ENCODE results near the gene TMEM174. TPM values are rescaled to one million over a fixed set of nuclear protein-coding genes. Genes with fewer than 3 reads are reported as not detected.
A peak's percentile ranks its signal among the peaks of the same experiment; 100 is the strongest.

The TMEM174 gene
- total RNA-seq, 2 donors from 2014 or later = not detected

DNA sequence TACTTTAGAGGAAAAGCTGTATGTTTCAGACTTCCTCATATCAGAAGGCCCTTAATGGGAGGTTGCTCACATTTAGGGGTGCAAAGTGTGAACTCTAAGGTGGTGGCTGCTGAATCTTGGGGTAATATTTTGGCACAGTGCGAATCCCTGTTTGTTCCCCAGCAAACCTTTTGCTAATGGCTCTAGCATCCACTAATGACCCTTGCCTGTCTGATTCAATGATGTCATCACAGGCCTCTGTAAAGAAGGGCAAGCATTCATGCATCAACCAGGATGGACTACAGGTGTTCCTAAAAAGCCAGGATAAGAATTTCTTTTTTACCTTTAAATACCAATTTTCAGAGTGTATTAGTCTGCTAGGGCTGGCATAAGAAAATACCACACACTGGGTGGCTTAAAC is 32.2 kb upstream of the TMEM174 start:
- Mint-ChIP-seq H3K9me3 (no peaks in the 10 kb centered on the region), H3K4me1 (ENCODE audit: low read depth in 2 of 2) (no peaks in the 10 kb centered on the region), H3K27ac (no peak overlapping the region), H3K4me3 (no peak overlapping the region), H3K36me3 (no peaks in the 10 kb centered on the region), H3K27me3 (peaks cover 30 to 48% of the 10 kb centered on the region in 2 donors)
- DNase-seq (ENCODE audit: low spot score) = no peak
- no peak for ATAC-seq

- Mint-ChIP-seq H3K4me3 (no peak overlapping the region), H3K9me3 (no peaks in the 10 kb centered on the region), H3K4me1 (ENCODE audit: low read depth in 2 of 2) (no peaks in the 10 kb centered on the region)
Observed at GRCh38 chr5:73142035-73142434, 31.0 kb upstream of the TMEM174 start.

DNA sequence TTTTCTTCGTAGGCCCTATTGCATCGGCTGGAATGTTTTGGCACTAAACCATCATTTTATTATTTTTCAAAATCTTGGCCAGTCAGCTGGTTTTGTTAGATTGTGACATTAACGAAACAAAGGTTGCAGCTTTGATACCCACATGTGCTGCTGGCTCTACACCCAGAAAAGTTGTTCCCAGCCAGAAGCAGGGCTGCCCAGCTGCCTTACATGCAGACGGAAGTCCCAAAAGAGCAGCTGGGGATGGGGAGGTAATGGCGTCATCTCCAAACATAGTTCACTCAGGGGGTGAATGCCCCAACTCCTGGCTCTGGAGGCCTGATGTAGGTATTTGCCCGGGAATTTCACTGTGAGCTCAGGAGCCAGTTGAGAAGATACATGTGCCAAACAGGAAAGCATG is 29.3 kb upstream of the TMEM174 start:
- H3K27ac Mint-ChIP-seq = no peak overlapping the region
- peaks cover 33 to 46% of the 10 kb centered on the region in 2 donors for H3K27me3 Mint-ChIP-seq
- H3K36me3 Mint-ChIP-seq = no peaks in the 10 kb centered on the region
- ATAC-seq = no peak
- DNase-seq (ENCODE audit: low spot score) = no peak
- no peaks in the 10 kb centered on the region for H3K4me1 Mint-ChIP-seq (ENCODE audit: low read depth in 2 of 2)
- no peaks in the 10 kb centered on the region for H3K9me3 Mint-ChIP-seq
- H3K4me3 Mint-ChIP-seq = no peak overlapping the region

More at GRCh38 chr5:73142035-73142434, 31.0 kb upstream of the TMEM174 start:
- peaks cover 36 to 55% of the 10 kb centered on the region in 2 donors for H3K27me3 Mint-ChIP-seq
- ATAC-seq = no peak
- DNase-seq (ENCODE audit: low spot score) = no peak
- no peak overlapping the region for H3K27ac Mint-ChIP-seq
- no peaks in the 10 kb centered on the region for H3K36me3 Mint-ChIP-seq

DNA sequence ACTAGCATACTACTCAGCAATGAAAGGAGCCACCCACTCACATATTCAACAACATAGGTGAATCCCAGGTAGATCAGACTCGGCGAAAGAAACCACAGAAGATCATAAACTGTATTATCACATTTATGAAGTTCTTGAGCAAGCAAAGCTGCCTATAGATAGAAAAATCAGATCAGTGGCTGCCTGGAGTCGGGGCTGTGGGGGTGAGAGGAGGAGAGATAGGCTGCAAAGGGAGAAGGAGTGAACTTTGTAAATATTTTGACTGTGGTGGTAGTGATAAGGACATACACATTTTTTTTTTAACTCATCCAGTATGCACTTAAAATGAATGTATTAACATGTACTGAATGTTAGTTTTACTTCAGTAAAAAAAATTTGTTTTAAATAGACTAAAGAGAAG is 23.5 kb upstream of the TMEM174 start:
- DNase-seq (ENCODE audit: low spot score) (no peak), ATAC-seq (no peak)
- Mint-ChIP-seq H3K27ac (no peak overlapping the region), H3K27me3 (peaks cover 27 to 32% of the 10 kb centered on the region in 2 donors), H3K9me3 (no peaks in the 10 kb centered on the region), H3K4me1 (ENCODE audit: low read depth in 2 of 2) (peaks cover 0 to 5% of the 10 kb centered on the region in 2 donors), H3K4me3 (no peak overlapping the region), H3K36me3 (no peaks in the 10 kb centered on the region)

- ATAC-seq = no peak
- DNase-seq (ENCODE audit: low spot score) = no peak
- peaks cover 0 to 5% of the 10 kb centered on the region in 2 donors for H3K4me1 Mint-ChIP-seq (ENCODE audit: low read depth in 2 of 2)
- H3K9me3 Mint-ChIP-seq = no peaks in the 10 kb centered on the region
- H3K27ac Mint-ChIP-seq = no peak overlapping the region
- H3K27me3 Mint-ChIP-seq = peaks cover 25 to 27% of the 10 kb centered on the region in 2 donors
- H3K36me3 Mint-ChIP-seq = no peaks in the 10 kb centered on the region
- no peak overlapping the region for H3K4me3 Mint-ChIP-seq
Observed at GRCh38 chr5:73150876-73151275, 22.1 kb upstream of the TMEM174 start.

DNA sequence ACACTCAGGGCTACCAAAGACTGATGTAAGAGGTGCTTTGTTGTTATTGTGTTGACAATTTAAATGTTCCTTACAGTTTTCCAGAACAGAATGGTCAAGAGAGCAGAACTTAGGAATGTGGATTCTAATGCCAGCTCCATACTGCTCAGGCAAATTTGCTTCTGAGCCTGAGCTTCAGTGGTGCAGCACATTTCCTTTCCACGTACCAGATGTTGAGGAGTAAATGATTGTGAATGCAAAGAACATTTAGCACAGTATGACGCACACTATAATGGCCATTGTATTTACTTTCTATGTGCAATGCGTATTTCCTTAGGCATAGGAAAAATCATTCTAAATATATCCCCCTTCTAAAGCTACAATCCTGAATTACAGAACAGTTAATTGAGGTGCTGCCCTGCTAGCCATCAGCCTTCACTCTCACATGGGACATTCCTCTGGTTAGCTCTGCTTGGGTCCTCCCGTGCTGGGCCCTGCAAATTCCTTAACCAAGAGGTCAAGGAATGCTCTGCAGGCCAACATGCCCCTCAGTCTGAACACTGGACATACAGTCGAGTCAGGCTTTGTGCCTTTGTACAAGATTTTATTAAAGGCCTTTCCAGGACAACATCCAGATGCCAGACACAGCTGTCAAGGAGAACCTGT is 21.1 kb upstream of the TMEM174 start:
- DNase-seq (ENCODE audit: low spot score) = no peak
- ATAC-seq = no peak
- H3K27me3 Mint-ChIP-seq = peaks cover 24 to 29% of the 10 kb centered on the region in 2 donors
- no peak overlapping the region for H3K27ac Mint-ChIP-seq
- H3K4me1 Mint-ChIP-seq (ENCODE audit: low read depth in 2 of 2) = peaks cover 0 to 5% of the 10 kb centered on the region in 2 donors
- no peak overlapping the region for H3K4me3 Mint-ChIP-seq
- H3K36me3 Mint-ChIP-seq = no peaks in the 10 kb centered on the region
- H3K9me3 Mint-ChIP-seq = no peaks in the 10 kb centered on the region

- no peak overlapping the region for H3K27ac Mint-ChIP-seq
- peaks cover 31 to 32% of the 10 kb centered on the region in 2 donors for H3K27me3 Mint-ChIP-seq
- peaks cover 0 to 5% of the 10 kb centered on the region in 2 donors for H3K4me1 Mint-ChIP-seq (ENCODE audit: low read depth in 2 of 2)
- no peaks in the 10 kb centered on the region for H3K36me3 Mint-ChIP-seq
- H3K9me3 Mint-ChIP-seq = no peaks in the 10 kb centered on the region
- H3K4me3 Mint-ChIP-seq = no peak overlapping the region
- ATAC-seq (peak in 1 of 2 donors; percentile 56), DNase-seq (ENCODE audit: low spot score) (no peak)
Observed at GRCh38 chr5:73152411-73153388, 20.3 kb upstream of the TMEM174 start.

DNA sequence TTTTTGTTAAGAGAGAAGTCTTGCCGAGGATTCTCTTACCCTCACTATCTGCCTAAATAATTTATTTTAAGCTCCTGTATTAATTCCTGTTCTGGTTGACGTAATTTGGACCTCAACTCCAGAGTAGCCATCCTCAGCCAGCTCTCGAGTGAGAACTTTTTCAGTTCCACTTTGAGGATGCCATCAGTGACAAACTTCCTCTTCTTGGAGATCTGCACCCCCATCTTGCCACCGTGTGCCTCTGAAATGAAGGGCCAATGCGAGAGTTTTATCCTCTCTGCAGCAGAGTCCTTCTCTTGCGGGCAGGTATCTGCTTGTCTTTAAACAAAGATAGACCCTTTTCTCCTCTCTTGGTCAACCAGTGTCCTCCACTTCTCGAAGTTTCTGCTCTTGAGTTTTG is 19.5 kb upstream of the TMEM174 start:
- no peak for DNase-seq (ENCODE audit: low spot score)
- H3K4me1 Mint-ChIP-seq (ENCODE audit: low read depth in 2 of 2) = peaks cover 0 to 6% of the 10 kb centered on the region in 2 donors
- H3K4me3 Mint-ChIP-seq = no peak overlapping the region
- peaks cover 36 to 40% of the 10 kb centered on the region in 2 donors for H3K27me3 Mint-ChIP-seq
- no peak overlapping the region for H3K27ac Mint-ChIP-seq
- ATAC-seq = no peak
- H3K36me3 Mint-ChIP-seq = no peaks in the 10 kb centered on the region
- no peaks in the 10 kb centered on the region for H3K9me3 Mint-ChIP-seq

DNA sequence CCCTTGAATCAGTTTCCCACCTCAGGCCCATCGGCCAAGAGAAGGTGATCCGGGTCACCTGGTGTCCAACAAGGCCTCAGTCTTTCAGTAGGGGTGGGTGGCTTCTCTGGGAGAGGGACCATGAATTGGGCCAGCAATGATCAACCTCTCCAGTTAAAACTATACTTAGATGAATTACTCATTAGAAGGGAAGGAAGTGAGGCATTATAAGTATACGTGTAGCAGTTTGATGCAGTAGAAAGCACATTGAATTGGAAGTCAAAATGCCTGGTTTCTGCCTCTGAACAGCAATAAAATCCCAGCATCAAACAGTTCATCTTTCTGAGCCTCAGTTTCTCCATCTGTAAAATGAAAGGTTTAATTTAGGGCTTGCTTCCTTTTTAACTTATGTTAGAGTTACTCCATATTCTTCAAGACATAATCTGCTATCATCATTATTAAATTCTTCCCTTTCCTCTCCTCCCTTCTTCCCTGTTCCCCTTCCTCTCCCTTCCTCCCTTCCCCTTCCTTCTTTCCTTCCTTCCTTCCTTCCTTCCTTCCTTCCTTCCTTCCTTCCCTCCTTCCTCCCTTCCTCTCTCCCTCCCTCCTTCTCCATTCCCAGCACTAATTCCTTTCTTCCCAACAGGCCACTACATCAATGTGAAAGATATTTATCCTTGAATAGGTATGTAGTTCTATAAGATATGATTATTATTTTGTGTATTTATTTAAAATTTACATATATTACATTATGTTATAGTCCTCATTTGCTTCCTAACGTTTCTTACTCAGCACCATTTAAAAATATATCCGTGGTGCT is 18.6 kb upstream of the TMEM174 start:
- no peak overlapping the region for H3K4me3 Mint-ChIP-seq
- H3K36me3 Mint-ChIP-seq = no peaks in the 10 kb centered on the region
- peaks cover 37 to 38% of the 10 kb centered on the region in 2 donors for H3K27me3 Mint-ChIP-seq
- H3K4me1 Mint-ChIP-seq (ENCODE audit: low read depth in 2 of 2) = peaks cover 2 to 10% of the 10 kb centered on the region in 2 donors
- no peaks in the 10 kb centered on the region for H3K9me3 Mint-ChIP-seq
- H3K27ac Mint-ChIP-seq = no peak overlapping the region
- DNase-seq (ENCODE audit: low spot score) (no peak), ATAC-seq (no peak)

GRCh38 chr5:73155271-73156222 is 17.4 kb upstream of the TMEM174 start:
- Mint-ChIP-seq H3K36me3 (no peaks in the 10 kb centered on the region), H3K4me3 (no peak overlapping the region), H3K4me1 (ENCODE audit: low read depth in 2 of 2) (peaks cover 14 to 21% of the 10 kb centered on the region in 2 donors), H3K27me3 (peaks cover 33 to 38% of the 10 kb centered on the region in 2 donors), H3K27ac (no peak overlapping the region), H3K9me3 (no peaks in the 10 kb centered on the region)
- ATAC-seq (no peak), DNase-seq (ENCODE audit: low spot score) (no peak)

DNA sequence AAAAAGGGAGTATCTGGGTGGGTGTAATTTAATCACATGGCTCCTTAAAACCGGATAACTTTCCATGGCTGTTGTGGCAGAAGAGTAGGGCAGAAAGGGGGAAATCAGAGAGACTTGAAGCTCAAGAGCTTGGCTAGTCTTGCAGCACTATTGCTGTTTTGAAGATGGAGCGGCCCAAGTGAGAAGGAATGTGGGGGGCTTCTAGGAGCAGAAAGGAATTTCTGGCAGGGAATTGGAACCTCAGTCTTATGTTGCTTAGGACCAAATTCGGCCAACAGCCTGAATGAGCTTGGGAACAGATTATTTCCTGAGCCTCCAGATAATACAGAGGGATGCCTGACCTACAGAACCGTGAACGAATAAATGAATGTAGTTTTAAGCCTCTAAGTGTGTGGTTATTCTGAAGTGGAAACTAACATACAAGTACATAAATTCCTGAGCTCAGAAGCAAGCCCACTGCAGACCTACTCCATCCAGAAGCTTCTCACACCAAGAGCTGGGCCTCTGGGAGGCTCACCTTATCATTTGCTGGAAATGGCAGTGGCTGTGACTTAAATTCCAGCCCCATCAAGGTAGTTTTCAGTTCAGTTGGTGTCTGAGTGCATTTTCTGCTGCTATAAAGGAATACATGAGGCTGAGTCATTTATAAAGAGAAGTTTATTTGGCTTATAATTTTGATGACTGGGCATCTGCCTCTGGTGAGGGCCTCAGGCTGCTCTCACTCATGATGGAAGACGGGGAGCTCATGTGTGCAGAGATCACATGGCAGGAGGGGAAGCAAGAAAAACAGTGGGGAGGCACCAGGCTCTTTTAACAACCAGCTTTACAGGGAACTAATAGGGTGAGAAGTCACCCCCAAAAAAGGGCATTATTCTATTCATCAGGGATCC is 15.3 kb upstream of the TMEM174 start:
- Mint-ChIP-seq H3K27ac (no peak overlapping the region), H3K4me1 (ENCODE audit: low read depth in 2 of 2) (peaks cover 21 to 22% of the 10 kb centered on the region in 2 donors), H3K4me3 (no peak overlapping the region), H3K36me3 (no peaks in the 10 kb centered on the region), H3K9me3 (no peaks in the 10 kb centered on the region), H3K27me3 (peaks cover 33 to 42% of the 10 kb centered on the region in 2 donors)
- DNase-seq (ENCODE audit: low spot score) (no peak), ATAC-seq (no peak)

- no peak overlapping the region for H3K27ac Mint-ChIP-seq
- no peak overlapping the region for H3K4me3 Mint-ChIP-seq
- ATAC-seq (no peak), DNase-seq (ENCODE audit: low spot score) (no peak)
- peaks cover 20 to 21% of the 10 kb centered on the region in 2 donors for H3K4me1 Mint-ChIP-seq (ENCODE audit: low read depth in 2 of 2)
- peaks cover 31 to 42% of the 10 kb centered on the region in 2 donors for H3K27me3 Mint-ChIP-seq
- no peaks in the 10 kb centered on the region for H3K9me3 Mint-ChIP-seq
- no peaks in the 10 kb centered on the region for H3K36me3 Mint-ChIP-seq
Observed at GRCh38 chr5:73158313-73158712, 14.7 kb upstream of the TMEM174 start.
